ENCODE results near the gene TCEANC2.
"Not testable (repeated sequence)": the region's sequence is repeated elsewhere in the genome, so short reads cannot be mapped to it uniquely, and the experiment has no call there.

Gene TCEANC2

DNA sequence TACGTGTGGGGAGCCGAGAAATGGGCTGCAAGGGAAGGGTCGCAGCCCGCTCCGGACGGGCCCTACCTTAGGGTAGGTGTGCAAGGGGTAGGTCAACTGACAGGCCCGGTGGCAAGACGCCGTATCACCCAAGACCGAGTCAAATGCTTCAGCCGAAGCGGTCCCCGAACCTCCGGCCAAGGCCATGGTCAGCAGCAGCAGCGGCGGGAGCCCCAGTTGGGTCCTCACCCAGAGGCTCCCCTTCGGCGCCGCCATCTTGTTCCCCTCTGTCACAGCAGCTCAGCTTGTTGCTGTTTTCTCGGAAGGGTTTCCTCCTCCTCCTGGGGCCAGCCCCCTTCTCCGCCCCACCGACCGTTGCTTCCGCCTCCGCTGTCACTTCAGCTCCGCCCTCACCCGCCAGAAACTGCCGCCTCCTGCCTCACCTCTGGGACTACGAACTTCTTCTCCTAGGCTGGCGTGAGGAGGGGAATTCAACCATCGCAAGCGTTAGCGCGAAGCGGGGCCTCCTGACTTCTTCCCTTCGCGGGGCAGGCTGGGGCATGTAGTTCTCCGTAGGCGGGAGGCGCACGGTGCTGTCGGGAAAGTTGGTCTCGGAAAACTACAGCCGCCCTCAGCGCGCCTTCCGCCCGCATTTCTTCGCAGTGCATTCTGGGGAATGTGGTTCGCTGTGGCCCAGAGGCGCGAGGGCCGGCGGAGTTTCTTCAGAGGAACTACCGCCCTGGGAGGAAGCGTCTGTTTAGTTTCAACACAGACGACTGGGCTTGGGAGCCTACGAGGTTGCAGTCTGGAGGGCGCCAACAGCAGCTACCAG lies at the start of gene TCEANC2, which contains the start of gene TMEM59:
Gene TCEANC2 (plus strand): TSS at position 675 of the 811 bp plus-strand sequence. CDS start 815 bp downstream, outside the sequence.
Gene TMEM59 (minus strand): TSS at position 271 of the 811 bp plus-strand sequence. CDS start 16 bp downstream, at position 255.
- Mint-ChIP-seq H3K4me3 (no peak within 1 kb of the TSS), H3K27me3 (ENCODE audit: low read depth) (no peaks in the 10 kb centered on the region), H3K4me1 (ENCODE audit: low read depth) (peaks cover 22% of the 10 kb centered on the region), H3K9me3 (no peaks in the 10 kb centered on the region), H3K27ac (no peak within 1 kb of the TSS), H3K36me3 (ENCODE audit: low read depth) (peaks cover 16% of the 10 kb centered on the region)
- DNase-seq (ENCODE audit: low spot score), result peak; percentile 98

DNA sequence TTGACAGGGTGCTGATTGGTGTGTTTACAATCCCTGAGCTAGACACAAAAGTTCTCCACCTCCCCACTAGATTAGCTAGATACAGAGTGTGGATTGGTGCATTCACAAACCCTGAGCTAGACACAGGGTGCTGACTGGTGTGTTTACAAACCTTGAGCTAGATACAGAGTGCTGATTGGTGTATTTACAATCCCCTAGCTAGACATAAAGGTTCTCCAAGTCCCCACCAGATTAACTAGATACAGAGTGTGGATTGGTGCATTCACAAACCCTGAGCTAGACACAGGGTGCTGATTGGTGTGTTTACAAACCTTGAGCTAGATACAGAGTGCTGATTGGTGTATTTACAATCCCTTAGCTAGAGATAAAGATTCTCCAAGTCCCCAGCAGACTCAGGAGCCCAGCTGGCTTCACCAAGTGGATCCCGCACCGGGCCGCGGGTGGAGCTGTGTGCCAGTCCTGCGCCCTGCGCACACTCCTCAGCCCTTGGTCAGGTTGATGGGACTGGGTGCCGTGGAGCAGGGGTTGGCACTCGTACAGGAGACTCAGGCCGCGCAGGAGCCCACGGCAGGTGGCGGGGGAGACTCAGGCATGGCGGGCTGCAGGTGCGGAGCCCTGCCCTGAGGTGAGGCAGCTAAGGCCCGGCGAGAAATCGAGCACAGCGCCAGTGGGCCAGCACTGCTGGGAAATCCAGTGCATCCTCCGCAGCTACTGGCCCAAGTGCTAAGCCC lies 49.5 kb upstream of the TCEANC2 start:
- DNase-seq (ENCODE audit: low spot score); H3K27me3 Mint-ChIP-seq (ENCODE audit: low read depth); H3K4me1 Mint-ChIP-seq (ENCODE audit: low read depth); H3K27ac Mint-ChIP-seq; H3K4me3 Mint-ChIP-seq; H3K9me3 Mint-ChIP-seq; H3K36me3 Mint-ChIP-seq (ENCODE audit: low read depth): not testable (repeated sequence)

DNA sequence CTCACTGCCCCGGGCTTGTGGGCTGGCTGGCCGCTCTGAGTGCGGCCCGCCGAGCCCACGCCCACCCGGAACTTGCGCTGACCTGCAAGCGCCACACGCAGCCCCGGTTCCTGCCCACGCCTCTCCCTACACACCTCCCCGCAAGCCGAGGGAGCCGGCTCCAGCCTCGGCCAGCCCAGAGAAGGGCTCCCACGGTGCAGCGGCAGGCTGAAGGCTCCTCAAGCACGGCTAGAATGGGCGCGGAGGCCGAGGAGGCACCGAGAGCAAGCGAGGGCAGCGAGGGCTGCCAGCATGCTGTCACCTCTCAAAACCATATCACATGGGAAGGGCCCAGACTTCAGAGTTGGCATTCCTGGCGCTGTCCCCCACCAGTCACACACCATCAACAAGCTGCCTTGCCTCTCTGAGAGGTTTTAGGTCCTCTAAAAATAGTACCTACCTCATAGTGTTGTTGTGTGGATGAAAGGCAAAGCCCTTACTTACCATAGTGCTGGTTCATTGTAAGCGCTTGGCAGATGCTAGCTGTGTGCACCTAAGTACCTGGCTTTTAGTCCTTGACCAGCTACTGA lies 48.8 kb upstream of the TCEANC2 start:
- H3K9me3 Mint-ChIP-seq, result no peaks in the 10 kb centered on the region
- no peak overlapping the region for H3K4me3 Mint-ChIP-seq
- no peak for DNase-seq (ENCODE audit: low spot score)
- H3K36me3 Mint-ChIP-seq (ENCODE audit: low read depth), result no peaks in the 10 kb centered on the region
- H3K27me3 Mint-ChIP-seq (ENCODE audit: low read depth), result peaks cover 3% of the 10 kb centered on the region
- H3K4me1 Mint-ChIP-seq (ENCODE audit: low read depth), result no peaks in the 10 kb centered on the region
- H3K27ac Mint-ChIP-seq, result no peak overlapping the region

GRCh38 chr1:54006508-54006907 lies 46.9 kb upstream of the TCEANC2 start:
- DNase-seq (ENCODE audit: low spot score), result no peak
- H3K4me3 Mint-ChIP-seq, result no peak overlapping the region
- H3K9me3 Mint-ChIP-seq, result no peaks in the 10 kb centered on the region
- H3K36me3 Mint-ChIP-seq (ENCODE audit: low read depth), result no peaks in the 10 kb centered on the region
- H3K27ac Mint-ChIP-seq, result no peak overlapping the region
- no peaks in the 10 kb centered on the region for H3K4me1 Mint-ChIP-seq (ENCODE audit: low read depth)
- H3K27me3 Mint-ChIP-seq (ENCODE audit: low read depth), result peaks cover 3% of the 10 kb centered on the region

- H3K4me3 Mint-ChIP-seq, result no peak overlapping the region
- no peaks in the 10 kb centered on the region for H3K4me1 Mint-ChIP-seq (ENCODE audit: low read depth)
- H3K9me3 Mint-ChIP-seq, result no peaks in the 10 kb centered on the region
Observed at GRCh38 chr1:54007613-54008012, 45.8 kb upstream of the TCEANC2 start.

GRCh38 chr1:54008876-54009275 lies 44.5 kb upstream of the TCEANC2 start:
- Mint-ChIP-seq H3K27ac (no peak overlapping the region), H3K4me1 (ENCODE audit: low read depth) (no peaks in the 10 kb centered on the region), H3K9me3 (no peaks in the 10 kb centered on the region), H3K36me3 (ENCODE audit: low read depth) (no peaks in the 10 kb centered on the region), H3K4me3 (no peak overlapping the region), H3K27me3 (ENCODE audit: low read depth) (peaks cover 3% of the 10 kb centered on the region)
- DNase-seq (ENCODE audit: low spot score), result no peak

More at GRCh38 chr1:54007613-54008012, 45.8 kb upstream of the TCEANC2 start:
- DNase-seq (ENCODE audit: low spot score), result no peak
- Mint-ChIP-seq H3K27me3 (ENCODE audit: low read depth) (peaks cover 3% of the 10 kb centered on the region), H3K36me3 (ENCODE audit: low read depth) (no peaks in the 10 kb centered on the region), H3K27ac (no peak overlapping the region)

DNA sequence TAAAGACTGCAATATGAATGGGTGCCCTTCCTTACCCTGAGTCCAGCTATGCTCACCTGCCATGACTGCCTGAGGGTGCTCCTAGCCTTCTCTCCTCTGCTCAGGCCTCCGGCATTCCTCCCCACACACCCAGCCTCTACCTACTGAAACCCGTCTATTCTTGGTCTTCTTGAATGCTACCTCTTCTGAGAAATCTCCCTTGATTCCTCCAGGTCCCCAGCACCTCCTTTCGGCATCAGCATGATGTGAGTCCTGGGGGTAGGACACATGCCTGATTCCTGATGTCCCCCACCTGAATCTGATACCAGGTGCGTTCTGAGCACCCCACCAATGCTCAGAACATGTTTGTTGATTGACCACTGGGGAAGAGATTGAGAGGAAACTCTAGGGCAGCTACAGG lies 44.0 kb upstream of the TCEANC2 start:
- Mint-ChIP-seq H3K9me3 (no peaks in the 10 kb centered on the region), H3K27ac (no peak overlapping the region), H3K27me3 (ENCODE audit: low read depth) (peaks cover 3% of the 10 kb centered on the region), H3K4me3 (no peak overlapping the region), H3K36me3 (ENCODE audit: low read depth) (no peaks in the 10 kb centered on the region), H3K4me1 (ENCODE audit: low read depth) (no peaks in the 10 kb centered on the region)
- DNase-seq (ENCODE audit: low spot score), result no peak

DNA sequence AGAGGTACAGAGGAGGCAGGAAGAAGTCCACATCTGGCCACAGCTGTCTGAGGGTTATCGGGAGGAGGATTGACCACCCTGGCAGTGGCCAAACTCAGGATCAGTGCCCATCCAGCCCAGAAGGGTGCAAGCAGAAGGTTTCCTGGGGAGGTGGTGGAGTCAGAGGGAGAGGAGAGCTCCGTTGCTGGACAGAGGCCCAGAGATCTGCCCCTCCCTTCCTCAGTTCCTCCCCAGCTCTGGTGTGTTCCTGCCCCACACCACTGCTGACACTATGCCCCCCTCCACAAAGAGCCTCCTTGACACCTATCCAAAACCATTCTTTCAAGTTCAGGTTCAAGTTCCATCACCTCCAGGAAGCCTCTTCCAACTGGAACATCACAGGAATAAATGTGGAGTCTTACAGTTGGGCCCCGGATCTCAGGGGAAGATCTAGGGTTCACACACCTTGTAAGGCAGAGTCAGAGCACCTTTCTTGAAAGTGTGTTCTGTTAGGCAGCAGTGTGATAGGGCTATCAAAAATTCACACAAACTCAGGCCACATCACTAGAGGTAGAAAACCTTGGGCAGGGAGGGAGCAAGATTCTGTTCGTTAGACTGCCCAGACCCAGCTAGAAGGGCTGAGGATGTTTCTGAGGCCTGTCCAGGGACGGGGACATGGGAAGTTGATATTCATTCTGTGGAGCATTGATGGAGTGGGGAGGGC lies 42.8 kb upstream of the TCEANC2 start:
- DNase-seq (ENCODE audit: low spot score), result no peak
- peaks cover 3% of the 10 kb centered on the region for H3K27me3 Mint-ChIP-seq (ENCODE audit: low read depth)
- H3K27ac Mint-ChIP-seq, result no peak overlapping the region
- no peaks in the 10 kb centered on the region for H3K36me3 Mint-ChIP-seq (ENCODE audit: low read depth)
- H3K4me3 Mint-ChIP-seq, result no peak overlapping the region
- H3K9me3 Mint-ChIP-seq, result no peaks in the 10 kb centered on the region
- H3K4me1 Mint-ChIP-seq (ENCODE audit: low read depth), result no peaks in the 10 kb centered on the region

DNA sequence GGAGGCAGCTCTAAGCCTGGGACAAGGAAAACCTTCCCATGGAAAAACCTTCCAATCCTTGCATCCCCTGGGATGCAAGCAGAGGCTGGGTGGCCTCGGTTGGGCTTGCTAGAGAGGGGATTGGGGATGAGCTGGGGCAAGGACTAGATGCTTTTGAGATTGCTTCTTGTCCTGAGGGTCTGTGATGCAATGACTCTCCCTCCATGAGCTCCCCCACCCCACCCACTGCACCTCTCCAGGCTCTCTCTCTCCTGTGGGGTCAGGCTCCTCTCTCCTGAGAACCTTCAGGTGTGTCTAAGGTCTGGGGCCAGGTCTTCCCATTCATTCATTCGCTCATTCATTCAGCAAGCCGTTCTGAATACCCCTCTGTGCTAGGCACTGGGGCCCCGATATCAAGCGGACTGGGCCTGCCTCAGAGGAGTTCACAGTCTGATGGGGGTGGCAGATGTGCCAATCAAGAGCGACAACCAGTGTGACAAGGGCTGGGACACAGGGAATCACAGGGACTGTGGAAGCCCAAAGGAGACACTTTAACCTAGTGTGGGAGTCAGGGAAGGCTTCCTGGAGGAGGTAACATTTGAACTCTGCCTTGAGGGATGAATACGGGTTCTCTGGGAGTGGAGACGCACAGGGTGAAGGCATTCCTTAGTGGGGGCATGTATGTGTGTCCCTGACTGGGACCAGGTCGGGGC lies 41.9 kb upstream of the TCEANC2 start:
- no peaks in the 10 kb centered on the region for H3K36me3 Mint-ChIP-seq (ENCODE audit: low read depth)
- H3K4me3 Mint-ChIP-seq, result no peak overlapping the region
- no peaks in the 10 kb centered on the region for H3K4me1 Mint-ChIP-seq (ENCODE audit: low read depth)
- no peak overlapping the region for H3K27ac Mint-ChIP-seq
- H3K9me3 Mint-ChIP-seq, result no peaks in the 10 kb centered on the region
- H3K27me3 Mint-ChIP-seq (ENCODE audit: low read depth), result peaks cover 3% of the 10 kb centered on the region
- no peak for DNase-seq (ENCODE audit: low spot score)

DNA sequence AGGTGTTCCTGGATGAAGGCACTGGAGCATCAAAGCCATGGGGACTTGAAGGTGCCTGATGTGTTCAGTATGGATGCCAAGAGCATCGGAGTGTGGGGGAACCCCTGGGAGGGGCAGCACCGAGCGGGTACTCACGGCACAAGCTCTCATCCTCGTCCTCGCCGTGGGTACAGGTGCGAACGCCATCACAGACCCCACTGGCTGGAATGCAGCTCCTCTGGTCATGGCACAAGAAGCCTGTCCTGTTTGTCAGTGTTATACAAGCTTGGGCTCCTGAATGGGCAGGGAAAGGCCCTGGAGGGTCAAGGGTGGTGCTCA lies 41.4 kb upstream of the TCEANC2 start:
- Mint-ChIP-seq H3K36me3 (ENCODE audit: low read depth) (no peaks in the 10 kb centered on the region), H3K27ac (no peak overlapping the region), H3K27me3 (ENCODE audit: low read depth) (peaks cover 3% of the 10 kb centered on the region), H3K4me1 (ENCODE audit: low read depth) (no peaks in the 10 kb centered on the region), H3K9me3 (no peaks in the 10 kb centered on the region), H3K4me3 (no peak overlapping the region)
- no peak for DNase-seq (ENCODE audit: low spot score)

GRCh38 chr1:54012863-54013262 lies 40.5 kb upstream of the TCEANC2 start:
- Mint-ChIP-seq H3K27ac (no peak overlapping the region), H3K9me3 (no peaks in the 10 kb centered on the region), H3K4me3 (no peak overlapping the region)

DNA sequence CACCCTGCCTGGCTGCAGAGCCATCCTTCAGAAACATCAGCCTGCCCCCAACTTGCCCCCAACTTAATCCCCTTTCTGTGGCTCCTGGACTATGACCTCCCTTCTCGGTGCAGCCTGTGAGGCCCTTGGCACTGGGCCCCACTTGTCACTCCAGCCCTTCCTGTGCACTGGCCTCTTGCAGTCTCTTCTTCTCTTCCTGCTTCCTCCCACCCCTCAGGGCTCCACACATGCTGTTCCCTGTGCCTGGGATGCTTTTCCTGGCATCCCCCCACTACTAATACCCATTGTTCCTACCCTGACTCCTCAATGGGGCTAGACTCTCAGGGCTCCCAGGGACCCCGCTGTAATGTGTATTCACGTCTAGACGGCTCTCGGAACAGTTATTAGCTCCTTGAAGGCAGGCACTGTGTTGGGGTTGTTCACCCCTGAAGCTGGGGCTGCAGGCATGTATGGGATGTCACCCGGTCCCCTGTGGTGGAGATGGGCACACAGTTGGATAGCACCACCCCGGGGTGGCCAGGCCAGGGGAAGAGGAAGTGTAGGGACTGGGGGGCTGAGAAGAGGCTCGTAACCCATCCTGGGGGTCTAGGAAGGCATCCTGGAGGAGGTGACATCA lies 39.9 kb upstream of the TCEANC2 start:
- no peaks in the 10 kb centered on the region for H3K9me3 Mint-ChIP-seq
- H3K27me3 Mint-ChIP-seq (ENCODE audit: low read depth), result peaks cover 3% of the 10 kb centered on the region
- DNase-seq (ENCODE audit: low spot score), result no peak
- H3K4me1 Mint-ChIP-seq (ENCODE audit: low read depth), result no peaks in the 10 kb centered on the region
- no peaks in the 10 kb centered on the region for H3K36me3 Mint-ChIP-seq (ENCODE audit: low read depth)
- no peak overlapping the region for H3K4me3 Mint-ChIP-seq
- no peak overlapping the region for H3K27ac Mint-ChIP-seq

More at GRCh38 chr1:54012863-54013262, 40.5 kb upstream of the TCEANC2 start:
- peaks cover 3% of the 10 kb centered on the region for H3K27me3 Mint-ChIP-seq (ENCODE audit: low read depth)
- H3K36me3 Mint-ChIP-seq (ENCODE audit: low read depth), result no peaks in the 10 kb centered on the region
- H3K4me1 Mint-ChIP-seq (ENCODE audit: low read depth), result no peaks in the 10 kb centered on the region
- no peak for DNase-seq (ENCODE audit: low spot score)

DNA sequence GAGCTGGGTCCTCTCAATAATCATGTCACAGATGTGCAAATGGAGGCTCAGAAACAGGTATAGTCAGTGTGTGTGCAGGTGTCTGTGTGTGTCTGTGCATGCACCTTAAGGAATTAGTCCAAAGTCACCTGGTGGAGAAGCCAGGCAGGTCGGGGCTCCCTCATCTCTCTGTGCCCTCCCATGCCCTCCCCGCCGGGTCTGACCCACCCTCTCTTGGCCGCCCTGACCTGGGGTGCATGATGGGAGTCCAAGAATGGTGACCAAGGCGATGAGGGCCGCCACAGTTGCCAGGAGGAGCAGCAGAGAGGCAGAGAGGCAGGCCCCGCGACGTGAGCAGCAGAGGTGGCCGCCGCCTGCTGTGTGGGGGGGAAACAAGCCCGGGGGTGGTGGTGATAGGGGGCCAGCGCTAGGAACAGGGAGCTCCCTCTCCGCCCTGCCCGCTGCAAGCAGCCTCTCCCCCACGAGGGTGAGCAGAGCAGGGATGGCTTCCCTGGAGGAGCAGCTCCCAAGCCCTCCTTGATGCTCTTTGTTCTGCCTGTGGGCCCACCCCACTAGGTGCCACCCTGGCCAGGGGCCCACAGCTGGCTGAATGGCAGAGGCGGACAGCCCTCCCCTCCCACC lies 39.3 kb upstream of the TCEANC2 start:
- no peak overlapping the region for H3K27ac Mint-ChIP-seq
- no peaks in the 10 kb centered on the region for H3K36me3 Mint-ChIP-seq (ENCODE audit: low read depth)
- H3K9me3 Mint-ChIP-seq, result no peaks in the 10 kb centered on the region
- DNase-seq (ENCODE audit: low spot score), result no peak
- H3K4me1 Mint-ChIP-seq (ENCODE audit: low read depth), result no peaks in the 10 kb centered on the region
- H3K27me3 Mint-ChIP-seq (ENCODE audit: low read depth), result no peaks in the 10 kb centered on the region
- no peak overlapping the region for H3K4me3 Mint-ChIP-seq

Measured in T-helper 2 cell treated with Interferon-gamma antibody and Interleukin-4, amounts not matched to agents 5 μg/mL and 100 μg/mL, for 36 hours (primary cell).